Hepatocyte (in vitro differentiated cells): ENCODE measurements around the gene ITPK1.

ENCODE experiments used
- EZH2 ChIP-seq: fragments of 200-600 bp; sonication (generic); IDR thresholded peaks from 2 replicates; pipeline ENCODE4 v1.6.1; 2016; ENCODE audit warnings: antibody characterized with exemption, mild to moderate bottlenecking, borderline replicate concordance
- EZH2phosphoT487 ChIP-seq: fragments of 200-600 bp; sonication (generic); IDR thresholded peaks from one replicate; pipeline ENCODE4 v1.6.1; 2018; ENCODE audit warnings: antibody characterized with exemption, mild to moderate bottlenecking, low read depth, moderate library complexity; ENCODE audit not compliant: unreplicated experiment, severe bottlenecking
- TF ChIP-seq, protein P1 (sequence below): fragments of 200-600 bp; sonication (generic); IDR thresholded peaks from 2 replicates; pipeline ENCODE4 v1.5.1; 2016; ENCODE audit warnings: antibody characterized with exemption, mild to moderate bottlenecking; ENCODE audit not compliant: poor library complexity

DNA sequence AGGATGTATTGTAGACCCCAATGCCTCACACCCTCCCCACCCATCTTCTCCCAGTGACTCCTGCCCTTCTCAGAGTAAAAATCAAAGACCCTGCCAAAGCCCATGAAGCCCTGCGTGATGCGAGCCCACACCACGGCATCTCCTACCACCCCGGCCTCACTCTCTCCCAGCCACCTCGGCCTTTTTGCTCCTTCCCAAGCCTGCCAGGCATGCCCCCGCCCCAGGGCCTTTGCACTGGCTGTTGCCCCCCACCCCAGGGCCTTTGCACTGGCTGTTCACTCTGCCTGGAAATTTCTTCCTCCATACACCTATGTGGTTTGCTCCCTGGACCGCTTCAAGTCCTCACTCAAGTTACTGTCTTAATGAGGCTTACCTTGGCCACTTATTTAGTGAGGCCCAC lies 197.8 kb downstream of the ITPK1 start:
- TF ChIP-seq, protein P1, sequence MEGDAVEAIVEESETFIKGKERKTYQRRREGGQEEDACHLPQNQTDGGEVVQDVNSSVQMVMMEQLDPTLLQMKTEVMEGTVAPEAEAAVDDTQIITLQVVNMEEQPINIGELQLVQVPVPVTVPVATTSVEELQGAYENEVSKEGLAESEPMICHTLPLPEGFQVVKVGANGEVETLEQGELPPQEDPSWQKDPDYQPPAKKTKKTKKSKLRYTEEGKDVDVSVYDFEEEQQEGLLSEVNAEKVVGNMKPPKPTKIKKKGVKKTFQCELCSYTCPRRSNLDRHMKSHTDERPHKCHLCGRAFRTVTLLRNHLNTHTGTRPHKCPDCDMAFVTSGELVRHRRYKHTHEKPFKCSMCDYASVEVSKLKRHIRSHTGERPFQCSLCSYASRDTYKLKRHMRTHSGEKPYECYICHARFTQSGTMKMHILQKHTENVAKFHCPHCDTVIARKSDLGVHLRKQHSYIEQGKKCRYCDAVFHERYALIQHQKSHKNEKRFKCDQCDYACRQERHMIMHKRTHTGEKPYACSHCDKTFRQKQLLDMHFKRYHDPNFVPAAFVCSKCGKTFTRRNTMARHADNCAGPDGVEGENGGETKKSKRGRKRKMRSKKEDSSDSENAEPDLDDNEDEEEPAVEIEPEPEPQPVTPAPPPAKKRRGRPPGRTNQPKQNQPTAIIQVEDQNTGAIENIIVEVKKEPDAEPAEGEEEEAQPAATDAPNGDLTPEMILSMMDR: no peak
- TF ChIP-seq EZH2phosphoT487 (no peak), EZH2 (no peak)
